Neural cell (in vitro differentiated cells): Measurements from ENCODE around the gene CCDC61. TPM values are rescaled to one million over a fixed set of nuclear protein-coding genes. Genes with fewer than 3 reads are reported as not detected.

Experiments used
- H2AFZ ChIP-seq: fragments of 200-600, 300-800 bp; sonication (generic), shearing (Covaris generic); 2 replicates; pipeline ENCODE4 v1.6.0; 2014; ENCODE audit warnings: low read depth, mild to moderate bottlenecking, antibody characterized with exemption, low read length, moderate library complexity
- H3F3A ChIP-seq: fragments of 200-600 bp; shearing (Covaris generic); 2 replicates; pipeline ENCODE4 v1.6.1; 2016; ENCODE audit warnings: mild to moderate bottlenecking, moderate library complexity, mixed read lengths, antibody characterized with exemption, low read length; ENCODE audit not compliant: insufficient read depth, poor library complexity, severe bottlenecking
- H3K27ac ChIP-seq: fragments of 200-600, 300-800 bp; sonication (generic), shearing (Covaris generic); 2 replicates; pipeline ENCODE4 v1.5.1; 2014; ENCODE audit warnings: mild to moderate bottlenecking, low read length, moderate library complexity
- H3K27me3 ChIP-seq: fragments of 300-800, 200-600 bp; sonication (generic), shearing (Covaris generic); 2 replicates; pipeline ENCODE4 v1.6.0; 2014; ENCODE audit warnings: mild to moderate bottlenecking, low read depth, low read length, moderate library complexity; ENCODE audit not compliant: insufficient read depth
- H3K36me3 ChIP-seq: fragments of 300-800, 200-600 bp; sonication (generic), shearing (Covaris generic); 2 replicates; pipeline ENCODE4 v1.5.1; 2014; ENCODE audit warnings: mild to moderate bottlenecking, antibody characterized with exemption, low read length, moderate library complexity; ENCODE audit not compliant: insufficient read depth
- H3K4me2 ChIP-seq: fragments of 300-800, 200-600 bp; sonication (generic), shearing (Covaris generic); 2 replicates; pipeline ENCODE4 v1.6.0; 2014; ENCODE audit warnings: mild to moderate bottlenecking, low read length
- H3K4me3 ChIP-seq: fragments of 300-800, 200-600 bp; sonication (generic), shearing (Covaris generic); 2 replicates; pipeline ENCODE4 v1.5.1; 2014; ENCODE audit warnings: mild to moderate bottlenecking, low read length, moderate library complexity
- H3K79me2 ChIP-seq: fragments of 200-600 bp; shearing (Covaris generic); replicated peaks from 2 replicates; pipeline ENCODE4 v1.6.0; 2014; ENCODE audit warnings: mild to moderate bottlenecking, low read length, moderate library complexity; ENCODE audit not compliant: insufficient read depth
- H3K9ac ChIP-seq: fragments of 300-800, 200-600 bp; sonication (generic), shearing (Covaris generic); 2 replicates; pipeline ENCODE4 v1.6.1; 2016; ENCODE audit warnings: mild to moderate bottlenecking, low read length, mixed read lengths
- H3K9me2 ChIP-seq: fragments of 200-600 bp; shearing (Covaris generic); 2 replicates; pipeline ENCODE4 v1.6.1; 2016; ENCODE audit warnings: mild to moderate bottlenecking, low read length, mixed read lengths; ENCODE audit not compliant: insufficient read depth
- H3K9me3 ChIP-seq: fragments of 200-600, 300-800 bp; sonication (generic), shearing (Covaris generic); 2 replicates; pipeline ENCODE4 v1.6.1; 2016; ENCODE audit warnings: mild to moderate bottlenecking, mixed run types, low read length, moderate library complexity, mixed read lengths
- H4K20me1 ChIP-seq: fragments of 200-600 bp; shearing (Covaris generic); 2 replicates; pipeline ENCODE4 v1.6.1; 2016; ENCODE audit warnings: mild to moderate bottlenecking, mixed run types; ENCODE audit not compliant: insufficient read depth
- CTCF ChIP-seq: fragments of 450-650 bp; IDR thresholded peaks from 2 replicates; pipeline ENCODE4 v1.5.1; 2014; ENCODE audit warnings: antibody characterized with exemption, mild to moderate bottlenecking, moderate library complexity; ENCODE audit not compliant: poor library complexity, severe bottlenecking
- EP300 ChIP-seq: fragments of 450-650 bp; conservative IDR thresholded peaks from 2 replicates; pipeline ENCODE4 v1.6.1; 2014; ENCODE audit warnings: antibody characterized with exemption, mild to moderate bottlenecking, moderate library complexity; ENCODE audit not compliant: poor library complexity, severe bottlenecking
- EZH2 ChIP-seq: fragments of 200-600, 300-800 bp; shearing (Covaris generic), sonication (generic); IDR thresholded peaks from 2 replicates; pipeline ENCODE4 v1.6.1; 2014; ENCODE audit warnings: antibody characterized with exemption, low read length, borderline replicate concordance, mild to moderate bottlenecking; ENCODE audit not compliant: insufficient read depth, poor library complexity, severe bottlenecking
- MXI1 ChIP-seq: fragments of 450-650 bp; conservative IDR thresholded peaks from 2 replicates; pipeline ENCODE4 v1.6.1; 2014; ENCODE audit warnings: antibody characterized with exemption, mild to moderate bottlenecking; ENCODE audit not compliant: poor library complexity, severe bottlenecking
- POLR2AphosphoS5 ChIP-seq: IDR thresholded peaks from 2 replicates; pipeline ENCODE4 v1.6.1; 2012
- RAD21 ChIP-seq: fragments of 450-650 bp; conservative IDR thresholded peaks from 2 replicates; pipeline ENCODE4 v1.6.1; 2014; ENCODE audit warnings: antibody characterized with exemption, mild to moderate bottlenecking, moderate library complexity
- REST ChIP-seq: IDR thresholded peaks from 2 replicates; pipeline ENCODE4 v1.6.1; 2012; ENCODE audit warnings: borderline replicate concordance
- SMC3 ChIP-seq: fragments of 450-650 bp; conservative IDR thresholded peaks from 2 replicates; pipeline ENCODE4 v1.6.1; 2014; ENCODE audit warnings: antibody characterized with exemption, mild to moderate bottlenecking, moderate library complexity; ENCODE audit not compliant: poor library complexity
- TAF1 ChIP-seq: IDR thresholded peaks from 2 replicates; pipeline ENCODE4 v1.6.1; 2012; ENCODE audit warnings: low read depth
- polyA plus RNA-seq: library from polyadenylated mRNA; depleted of rRNA; stranded (reverse); fragments of >200 nt; gene quantifications from 2 replicates; pipeline ENCODE4 v1.2.3, GENCODE V29; 2014

Gene CCDC61
- polyA plus RNA-seq, 1 donor from 2014 or later: 0.82 TPM

- Histone ChIP-seq H2AFZ (no peak overlapping the region), H3K36me3 (peaks cover 17% of the 10 kb centered on the region)
- no peak for TF ChIP-seq SMC3
- no peak for TF ChIP-seq EZH2
- TF ChIP-seq TAF1: no peak
- no peak for TF ChIP-seq POLR2AphosphoS5
- TF ChIP-seq CTCF: no peak
- no peak for TF ChIP-seq RAD21
- no peak for TF ChIP-seq EP300
- no peak for TF ChIP-seq REST
- TF ChIP-seq MXI1: no peak
These were observed 41.6 kb upstream of the CCDC61 start for GRCh38 chr19:45953676-45954075.

GRCh38 chr19:45954156-45954555, 41.1 kb upstream of the CCDC61 start:
- TF ChIP-seq EZH2: no peak
- TF ChIP-seq POLR2AphosphoS5: peak; percentile 50
- no peak for TF ChIP-seq SMC3
- TF ChIP-seq RAD21: peak; percentile 43
- no peak for TF ChIP-seq CTCF
- TF ChIP-seq TAF1: no peak
- TF ChIP-seq EP300: peak; percentile 78
- TF ChIP-seq REST: peak; percentile 31
- TF ChIP-seq MXI1: peak; percentile 64
- H3K27ac ChIP-seq: peak overlapping the region; percentile 95
- H3K4me2 ChIP-seq: peak overlapping the region; percentile 68
- H2AFZ ChIP-seq: no peak overlapping the region
- H3K9me3 ChIP-seq: no peaks in the 10 kb centered on the region
- H4K20me1 ChIP-seq: no peaks in the 10 kb centered on the region
- H3K9me2 ChIP-seq: no peaks in the 10 kb centered on the region
- peaks cover 17% of the 10 kb centered on the region for H3K36me3 ChIP-seq
- H3K4me3 ChIP-seq: peak overlapping the region; percentile 59
- peaks cover 23% of the 10 kb centered on the region for H3K79me2 ChIP-seq
- peak overlapping the region; percentile 77 for H3K9ac ChIP-seq
- no peaks in the 10 kb centered on the region for H3K27me3 ChIP-seq
- H3F3A ChIP-seq: peaks cover 11% of the 10 kb centered on the region

More at GRCh38 chr19:45953676-45954075, 41.6 kb upstream of the CCDC61 start:
- H4K20me1 ChIP-seq: no peaks in the 10 kb centered on the region
- no peaks in the 10 kb centered on the region for H3K27me3 ChIP-seq
- H3F3A ChIP-seq: peaks cover 11% of the 10 kb centered on the region
- peak overlapping the region; percentile 59 for H3K4me3 ChIP-seq
- peak overlapping the region; percentile 77 for H3K9ac ChIP-seq
- H3K4me2 ChIP-seq: peak overlapping the region; percentile 68
- no peaks in the 10 kb centered on the region for H3K9me2 ChIP-seq
- H3K9me3 ChIP-seq: no peaks in the 10 kb centered on the region
- H3K79me2 ChIP-seq: peaks cover 23% of the 10 kb centered on the region
- peak overlapping the region; percentile 95 for H3K27ac ChIP-seq
